ENCODE data around the gene SRGAP2.
"Not testable (repeated sequence)": the region's sequence is repeated elsewhere in the genome, so short reads cannot be mapped to it uniquely, and the experiment has no call there.

SRGAP2 gene

GRCh38 chr1:206252680-206253335 lies 49.5 kb downstream of the SRGAP2 start:
- not testable (repeated sequence) for DNase-seq (ENCODE audit: low read depth in 1 of 2, low spot score in 1 of 2); H3K27me3 ChIP-seq (ENCODE audit: insufficient read depth, poor library complexity, severe bottlenecking); H3K4me3 ChIP-seq (replicated peaks; ENCODE audit: insufficient read depth, low read length); H3K27ac ChIP-seq (replicated peaks)
